ENCODE measurements around the gene AMBRA1.

GRCh38 chr11:46534711-46535110 lies 59.1 kb downstream of the AMBRA1 start:
- TF ChIP-seq EP300 (IDR thresholded peaks at IDR 0.05; ENCODE audit: borderline replicate concordance in 1 of 2, low read depth in 1 of 2, low read length in 1 of 2), result no peak
- no peak for TF ChIP-seq RAD21 (IDR thresholded peaks at IDR 0.05; ENCODE audit: low read length)
- TF ChIP-seq POLR2AphosphoS5 (IDR thresholded peaks at IDR 0.05; ENCODE audit: low read depth, low read length), result no peak
- no peak for TF ChIP-seq GATA2 (CRISPR knock-in tag; IDR thresholded peaks at IDR 0.05)
- no peak for TF ChIP-seq CTCF (IDR thresholded peaks at IDR 0.05)
